Erythroblast (primary cell): ENCODE measurements around the gene MAN2A2.

Experiments used
- GATA1 ChIP-seq: IDR thresholded peaks from 2 replicates; pipeline ENCODE4 v1.6.1; 2011; ENCODE audit warnings: low read depth, mild to moderate bottlenecking, control low read depth, low read length, moderate library complexity
- POLR2A ChIP-seq: IDR thresholded peaks from 2 replicates; pipeline ENCODE4 v1.6.1; 2011; ENCODE audit warnings: mild to moderate bottlenecking, low read length

DNA sequence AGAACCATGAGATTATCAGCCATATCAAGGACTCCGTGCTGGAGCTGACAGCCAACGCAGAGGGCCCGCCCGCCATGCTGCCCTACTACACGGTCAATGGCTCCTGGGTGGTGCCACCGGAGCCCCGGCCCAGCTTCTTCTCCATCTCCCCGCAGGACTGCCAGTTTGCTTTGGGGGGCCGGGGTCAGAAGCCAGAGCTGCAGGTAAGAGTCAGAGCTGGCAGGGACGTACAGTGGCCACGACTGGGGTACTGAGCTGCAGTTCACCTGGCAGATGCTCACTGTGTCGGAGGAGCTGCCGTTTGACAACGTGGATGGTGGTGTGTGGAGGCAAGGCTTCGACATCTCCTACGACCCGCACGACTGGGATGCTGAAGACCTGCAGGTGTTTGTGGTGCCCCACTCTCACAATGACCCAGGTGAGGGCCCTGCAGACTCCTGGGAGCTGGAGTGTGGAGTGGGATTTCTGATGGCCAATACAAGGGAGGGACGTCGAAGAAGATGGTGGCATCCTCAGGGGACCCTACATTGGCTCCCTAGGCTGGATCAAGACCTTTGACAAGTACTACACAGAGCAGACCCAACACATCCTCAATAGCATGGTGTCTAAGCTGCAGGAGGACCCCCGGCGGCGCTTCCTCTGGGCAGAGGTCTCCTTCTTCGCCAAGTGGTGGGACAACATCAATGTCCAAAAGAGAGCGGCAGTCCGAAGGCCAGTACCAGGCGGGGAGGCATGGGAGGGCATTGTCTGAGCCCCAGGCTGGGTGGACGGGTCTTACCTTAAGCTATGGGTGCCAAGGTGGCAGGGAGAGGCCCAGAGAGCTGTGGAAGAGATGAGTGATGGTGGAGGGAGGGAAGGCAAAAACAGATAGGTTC, 2.4 kb downstream of the MAN2A2 start:
- TF ChIP-seq POLR2A (no peak), GATA1 (no peak)
